H54 (cell line): ENCODE measurements around the gene NEDD9.
A peak's percentile ranks its signal among the peaks of the same experiment; 100 is the strongest.

Source experiments
- DNase-seq: peaks from one replicate; pipeline ENCODE4 v3.0.0; 2011; ENCODE audit warnings: low spot score, mixed read lengths; ENCODE audit not compliant: insufficient read length
- FAIRE-seq: peaks from 3 replicates; lab custom pipeline; 2011; peaks lifted over from hg19 to GRCh38; lab: Jason Lieb, UNC
- POLR2A ChIP-seq: IDR thresholded peaks from 2 replicates; pipeline ENCODE4 v1.6.1; 2011; ENCODE audit warnings: low read depth, mild to moderate bottlenecking, low read length

Gene NEDD9

DNA sequence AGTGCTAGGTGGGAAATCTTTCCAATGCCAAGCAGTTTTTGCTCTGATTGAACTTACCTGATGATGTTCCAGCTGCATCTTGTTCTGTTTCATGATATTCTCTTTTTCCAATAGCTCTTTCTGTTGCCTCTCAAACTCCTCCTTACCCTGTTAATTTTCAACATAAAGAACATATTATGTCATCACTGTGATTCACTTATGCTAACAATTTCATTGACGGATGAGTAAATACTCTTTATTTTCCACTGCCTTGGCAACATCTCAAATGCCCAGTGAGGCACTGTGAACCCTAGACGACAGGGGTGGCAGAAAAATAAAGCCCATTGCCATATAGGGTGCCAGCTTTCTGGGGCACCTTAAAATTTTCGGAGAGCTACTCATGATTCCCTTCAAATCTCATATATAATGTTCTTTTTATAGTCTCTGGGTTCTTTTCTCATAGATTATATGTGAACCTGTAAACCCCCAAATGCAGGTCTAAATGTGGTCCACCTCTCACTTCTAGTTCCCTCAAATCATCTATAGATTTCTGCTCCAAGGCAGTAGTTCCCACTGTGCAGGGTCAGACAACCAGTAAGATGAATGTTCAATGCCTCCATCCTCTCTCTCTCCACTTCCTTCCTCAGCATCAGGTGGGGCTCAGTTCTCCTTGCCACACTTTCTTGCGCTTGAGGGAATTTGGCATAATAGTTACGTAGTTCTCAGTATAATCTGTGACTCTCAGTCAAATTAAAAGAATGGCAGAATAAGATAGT lies 44.1 kb downstream of the NEDD9 start:
- no peak for FAIRE-seq
- no peak for TF ChIP-seq POLR2A
- DNase-seq, result no peak

DNA sequence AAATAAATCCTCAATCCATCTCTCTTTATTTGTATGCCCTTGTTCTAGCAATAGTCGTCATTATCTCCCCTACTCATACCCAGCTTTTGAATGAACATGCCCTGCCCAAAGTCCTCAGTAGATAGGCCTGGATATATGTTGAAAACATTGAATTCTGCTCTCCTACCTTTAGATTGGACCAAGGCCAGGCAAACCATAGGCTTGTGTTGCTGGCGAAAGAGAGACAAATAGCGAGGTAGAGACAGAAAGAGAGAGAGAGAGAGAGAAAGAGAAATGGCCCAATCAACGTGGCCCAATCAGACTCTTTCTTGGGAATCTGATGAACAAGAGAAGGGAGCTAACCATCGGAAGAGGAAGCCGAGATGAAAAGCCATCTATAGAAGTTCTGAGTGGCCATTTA lies 45.2 kb downstream of the NEDD9 start:
- DNase-seq (no peak), FAIRE-seq (no peak)
- TF ChIP-seq POLR2A, result no peak

DNA sequence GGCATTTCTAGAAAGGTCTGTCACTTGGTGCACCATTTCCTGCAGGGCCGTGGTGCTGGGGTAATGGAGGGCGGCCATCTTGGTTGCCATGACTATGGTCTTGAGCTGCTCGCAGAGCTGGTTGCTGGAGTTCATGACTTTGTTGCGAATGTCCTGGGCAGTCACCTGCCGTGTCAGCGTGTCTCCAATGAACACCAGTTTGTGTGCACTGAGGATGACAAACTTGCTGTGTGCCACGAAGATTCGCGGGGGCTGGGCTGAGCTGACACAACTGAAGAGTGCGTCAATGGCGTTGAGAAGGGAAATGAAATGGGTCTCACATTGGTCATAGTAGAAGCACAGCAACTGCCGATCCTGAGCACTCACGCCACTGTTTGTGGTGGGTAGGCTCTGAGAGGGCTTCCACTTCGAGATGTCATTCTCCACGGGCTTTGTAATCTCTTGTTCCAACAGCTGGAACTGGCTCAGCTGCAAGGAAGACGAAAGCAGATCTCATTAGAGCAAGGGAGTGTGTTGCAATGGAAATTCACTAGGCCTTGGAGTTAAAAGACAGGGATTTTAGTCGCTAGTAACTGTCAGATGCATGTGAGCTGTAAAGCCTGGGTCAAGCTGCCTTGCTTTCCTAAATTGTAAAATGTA lies 47.1 kb downstream of the NEDD9 start:
- FAIRE-seq (no peak), DNase-seq (no peak)
- TF ChIP-seq POLR2A, result no peak

DNA sequence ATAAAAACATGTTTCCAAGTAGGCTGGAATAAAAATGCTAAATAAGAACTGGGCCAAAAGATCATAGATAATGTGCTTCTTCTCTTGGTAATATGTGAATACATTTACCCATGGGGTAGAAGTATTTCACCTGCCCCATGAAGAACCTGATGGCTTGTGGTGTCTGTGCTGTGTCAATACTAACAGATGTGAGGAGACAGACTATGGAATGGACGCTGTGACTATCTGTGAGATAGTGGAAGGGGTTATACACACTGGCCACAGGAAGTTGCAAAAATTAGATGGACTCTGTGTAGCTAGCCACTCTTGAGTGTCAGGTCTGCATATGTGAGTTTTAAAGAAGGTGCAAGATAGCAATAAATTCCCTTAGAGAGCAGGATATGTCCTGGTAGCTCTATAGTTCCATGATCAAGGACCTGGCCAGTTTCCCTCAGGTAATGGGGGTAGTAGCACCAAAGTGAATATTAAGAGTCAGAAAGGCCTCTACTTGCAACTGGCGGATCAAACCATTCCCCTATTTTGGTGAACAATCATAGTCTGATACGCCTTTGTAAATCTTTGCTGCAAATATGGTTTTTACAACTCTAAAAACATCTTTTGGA lies 48.6 kb downstream of the NEDD9 start:
- DNase-seq (no peak), FAIRE-seq (no peak)
- no peak for TF ChIP-seq POLR2A

DNA sequence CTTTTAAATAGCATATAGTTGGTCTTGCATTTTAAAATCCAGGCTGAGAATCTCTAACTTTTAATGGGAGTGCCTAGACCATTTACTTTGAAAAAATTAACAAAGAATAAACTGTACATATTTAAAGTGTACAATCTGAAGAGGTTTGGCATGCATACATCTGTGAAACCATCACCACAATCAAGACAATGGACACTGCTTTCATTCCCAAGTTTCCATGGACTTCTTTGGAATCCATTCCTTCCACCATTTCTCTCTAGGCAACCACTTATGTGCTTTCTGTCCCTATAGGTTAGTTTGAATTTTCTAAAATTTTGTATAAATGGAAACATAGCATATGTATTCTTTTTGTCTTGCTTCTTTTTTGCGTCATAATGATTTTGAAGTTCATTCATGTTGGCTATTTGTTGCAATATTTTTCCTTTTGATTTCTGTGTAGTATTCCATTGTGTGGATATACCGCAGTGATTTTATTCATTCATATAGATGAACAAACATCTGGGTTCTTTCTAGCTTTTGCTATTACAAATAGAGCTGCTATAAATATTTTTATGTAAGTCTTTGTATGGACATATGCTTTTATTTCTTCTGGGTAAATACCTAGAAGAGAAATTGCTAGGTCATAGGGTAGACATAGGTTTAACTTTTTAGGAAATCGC lies 50.9 kb downstream of the NEDD9 start:
- DNase-seq (no peak), FAIRE-seq (no peak)
- TF ChIP-seq POLR2A, result no peak

DNA sequence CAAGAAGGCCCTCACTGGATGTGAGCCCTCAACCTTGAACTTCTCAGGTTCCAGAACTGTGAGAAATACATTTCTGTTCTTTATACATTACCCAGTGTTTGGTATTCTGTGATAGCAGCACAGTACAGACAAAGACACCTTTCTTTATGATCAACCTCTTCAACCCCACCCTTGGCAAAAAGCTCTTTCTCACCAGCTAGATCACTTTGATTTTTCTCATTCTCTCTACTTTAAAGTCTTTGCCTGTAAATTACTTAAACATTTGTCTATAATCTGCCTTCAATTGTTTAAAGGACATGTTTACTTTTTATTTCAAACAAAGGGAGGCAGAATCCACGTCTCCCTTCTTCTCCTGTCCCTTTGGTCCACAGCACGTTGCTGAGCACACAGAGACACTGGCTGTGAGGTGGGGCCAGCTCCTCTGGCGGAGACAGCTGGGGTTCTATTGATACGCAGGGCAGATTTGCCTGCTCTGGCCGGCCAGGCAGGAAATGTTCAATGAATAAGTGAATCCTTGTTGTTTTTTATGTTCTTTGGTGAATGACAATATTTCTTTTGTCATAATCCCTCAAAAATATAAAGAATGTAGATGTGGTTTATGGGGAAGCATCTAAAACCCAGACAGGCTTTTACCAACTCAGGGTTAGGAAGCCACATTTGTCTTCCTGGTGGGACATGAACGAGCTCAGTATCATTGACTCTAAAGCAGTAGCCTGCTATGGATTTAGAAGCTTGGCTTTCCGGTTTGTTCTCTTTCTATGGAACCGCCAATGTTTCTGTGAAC lies 52.9 kb downstream of the NEDD9 start:
- no peak for DNase-seq
- no peak for TF ChIP-seq POLR2A
- FAIRE-seq, result peak; percentile 48

DNA sequence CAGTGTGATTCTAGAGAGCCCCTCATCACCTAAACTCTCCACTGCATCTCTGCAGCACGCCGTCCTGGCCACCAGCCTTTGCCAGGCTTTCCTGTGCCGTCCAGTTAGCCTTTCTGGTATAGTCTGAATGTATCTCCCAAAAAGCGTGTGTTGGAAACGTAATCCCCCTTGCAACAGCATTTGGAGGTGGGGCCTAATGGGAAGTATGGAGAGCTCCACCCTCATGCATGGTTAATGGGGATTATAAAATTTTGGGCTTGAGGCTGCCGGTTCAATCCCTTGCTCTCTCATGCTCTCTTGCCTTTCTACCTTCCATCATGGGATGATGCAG lies 53.4 kb downstream of the NEDD9 start:
- DNase-seq (no peak), FAIRE-seq (no peak)
- TF ChIP-seq POLR2A, result no peak

DNA sequence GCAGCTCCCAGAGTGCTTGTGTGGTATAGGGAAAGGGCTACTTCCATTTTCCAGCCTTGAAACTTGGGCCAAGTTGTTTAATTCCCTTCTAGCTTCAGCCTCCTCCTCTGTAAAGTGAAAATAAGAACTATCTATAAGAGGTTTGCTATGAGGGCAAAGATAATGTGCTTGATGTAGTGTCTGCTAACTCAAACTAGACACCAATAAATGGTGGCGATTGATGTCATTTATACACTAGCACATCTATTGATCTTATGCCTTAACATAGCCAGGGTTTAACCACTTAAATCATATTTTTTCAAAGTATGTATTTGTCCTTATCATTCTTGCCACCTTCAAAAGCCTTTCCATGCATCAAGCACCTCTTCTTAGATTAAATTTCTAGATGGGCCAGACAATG lies 55.2 kb downstream of the NEDD9 start:
- DNase-seq (no peak), FAIRE-seq (no peak)
- TF ChIP-seq POLR2A, result no peak

DNA sequence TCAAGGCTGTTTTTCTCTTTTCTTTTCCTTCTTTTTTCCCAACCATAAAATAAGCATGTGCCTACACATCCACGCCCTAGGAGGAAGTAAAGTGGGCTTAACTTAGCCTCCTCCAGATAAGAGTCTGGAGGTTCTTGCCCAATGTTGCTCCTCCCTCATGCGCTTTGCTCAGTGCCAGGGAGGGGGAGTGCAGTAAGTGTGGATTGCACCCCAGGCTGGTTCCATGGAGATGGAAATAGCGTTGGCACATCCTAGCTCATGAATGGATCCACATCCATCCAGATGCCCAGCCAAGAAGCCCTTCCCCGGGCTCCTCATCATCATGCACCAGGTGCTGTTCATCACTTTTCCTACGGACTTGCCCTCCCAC lies 58.2 kb downstream of the NEDD9 start:
- FAIRE-seq, result no peak

DNA sequence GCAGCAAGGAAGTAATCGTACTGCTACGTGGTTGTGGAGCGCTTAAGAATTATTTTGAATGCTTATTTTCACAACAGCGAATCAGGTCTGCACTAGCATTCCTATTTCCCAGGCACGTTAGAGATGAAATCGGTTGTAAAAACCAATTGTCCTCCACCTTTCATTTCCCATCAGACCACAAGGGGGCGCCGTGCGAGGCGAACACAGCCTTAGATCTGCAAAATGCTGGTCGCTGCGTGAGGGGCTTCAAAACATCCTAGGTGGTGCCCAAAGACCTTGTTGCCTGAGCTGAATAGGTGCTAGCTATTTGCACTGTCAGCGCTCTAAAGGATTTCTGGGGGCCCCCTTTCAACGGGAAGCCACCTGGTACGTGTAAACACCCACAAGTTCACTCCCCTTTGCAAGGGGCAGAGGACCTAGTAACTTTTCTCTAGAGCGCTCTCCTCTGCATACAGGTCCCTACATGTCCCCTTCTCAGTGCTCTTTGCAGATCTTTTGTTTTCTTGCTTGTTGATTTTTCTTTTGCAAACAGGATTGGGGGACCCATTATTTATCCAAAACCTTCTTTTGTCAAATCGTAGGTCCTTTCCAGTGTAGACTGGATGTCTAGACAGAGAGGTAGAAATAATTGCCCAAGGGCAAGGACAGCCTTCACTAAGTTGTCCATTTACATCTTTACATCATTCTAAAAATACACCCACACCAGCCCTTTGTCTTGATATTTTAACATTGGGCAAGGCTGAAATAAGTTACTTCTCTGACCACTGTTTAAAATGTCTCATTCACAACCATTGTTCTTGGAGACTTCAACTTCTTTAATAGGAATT lies 59.8 kb downstream of the NEDD9 start:
- DNase-seq, result no peak
- no peak for TF ChIP-seq POLR2A
- FAIRE-seq, result no peak

More for the DNA sequence above, 58.2 kb downstream of the NEDD9 start:
- TF ChIP-seq POLR2A, result no peak
- DNase-seq, result no peak

DNA sequence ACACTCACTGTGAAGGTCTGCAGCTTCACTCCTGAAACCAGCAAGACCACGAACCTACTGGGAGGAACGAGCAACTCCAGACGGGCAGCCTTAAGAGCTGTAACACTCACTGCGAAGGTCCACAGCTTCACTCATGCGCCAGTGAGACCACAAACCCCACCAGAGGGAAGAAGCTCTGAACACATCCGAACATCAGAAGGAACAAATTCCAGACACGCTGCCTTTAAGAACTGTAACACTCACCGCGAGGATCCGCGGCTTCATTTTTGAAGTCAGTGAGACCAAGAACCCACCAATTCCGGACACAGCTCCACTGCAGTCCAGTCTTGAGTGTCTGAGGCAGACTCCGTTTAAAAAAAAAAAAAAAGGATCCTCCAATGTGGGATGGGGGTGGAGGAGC lies 60.5 kb downstream of the NEDD9 start:
- no peak for FAIRE-seq
- no peak for TF ChIP-seq POLR2A

DNA sequence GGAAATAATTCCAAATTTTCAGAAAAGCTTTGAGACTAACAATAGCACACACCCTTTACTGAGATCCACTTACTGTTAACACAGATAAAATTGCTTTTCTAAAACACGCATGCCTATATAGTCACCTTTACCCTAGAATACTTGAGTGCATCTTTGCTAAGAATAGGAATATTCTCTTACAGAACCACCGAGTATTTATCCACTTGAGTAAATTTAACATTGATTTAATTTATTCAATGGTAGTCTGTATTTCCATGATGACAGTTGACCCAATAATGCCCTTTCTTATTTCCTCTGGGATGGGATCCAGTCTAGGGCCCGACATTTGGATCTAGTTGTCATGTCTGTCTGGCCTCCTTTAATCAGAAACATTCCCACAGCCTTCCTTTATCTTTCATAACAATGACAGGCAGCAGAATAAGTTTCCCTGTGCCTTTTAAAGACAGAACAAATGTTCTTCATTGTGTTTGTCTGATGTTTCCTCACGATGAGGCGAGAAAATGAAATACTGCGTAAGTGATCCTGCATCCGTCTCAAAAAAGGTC lies 64.3 kb downstream of the NEDD9 start:
- FAIRE-seq, result no peak
- no peak for TF ChIP-seq POLR2A
- DNase-seq, result no peak

More for the DNA sequence above, 60.5 kb downstream of the NEDD9 start:
- DNase-seq, result no peak

DNA sequence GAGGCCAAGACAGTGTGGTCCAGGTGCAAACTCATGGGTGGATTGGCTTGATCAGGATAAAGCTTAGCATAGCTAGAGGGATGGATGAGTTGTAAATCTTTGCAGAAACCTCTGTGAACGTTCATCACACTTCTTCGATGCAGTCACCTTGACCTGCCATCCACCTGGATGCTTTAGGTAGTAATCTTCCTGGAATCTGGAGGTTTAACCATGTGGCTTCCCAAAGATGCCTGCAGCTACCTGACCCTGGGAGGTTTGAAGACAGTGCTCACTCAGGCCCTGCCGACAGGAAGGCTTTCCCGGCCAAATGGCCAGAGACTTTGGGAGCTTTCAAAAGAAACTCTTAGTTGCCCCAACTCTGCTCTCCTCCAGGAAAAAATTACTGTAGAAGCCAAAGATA lies 65.5 kb downstream of the NEDD9 start:
- DNase-seq (no peak), FAIRE-seq (no peak)
- no peak for TF ChIP-seq POLR2A
